Mammary epithelial cell (primary cell): ENCODE measurements around the gene FBLIM1.

Experiments
- CTCF ChIP-seq, 2 donors: IDR thresholded peaks in 1 of 2; conservative IDR thresholded peaks in 1 of 2; 2 replicates each; pipeline ENCODE4 v1.5.1; 2011 to 2012; ENCODE audit warnings: inconsistent platforms in 2 of 2, low read length in 2 of 2, mild to moderate bottlenecking in 2 of 2, control low read depth in 1 of 2, low read depth in 1 of 2; ENCODE audit not compliant: insufficient read depth in 1 of 2; ENCODE audit errors: extremely low read depth in 1 of 2
- EZH2 ChIP-seq: IDR thresholded peaks from 2 replicates; pipeline ENCODE4 v1.6.1; 2012; ENCODE audit warnings: low read length, inconsistent platforms, borderline replicate concordance

DNA sequence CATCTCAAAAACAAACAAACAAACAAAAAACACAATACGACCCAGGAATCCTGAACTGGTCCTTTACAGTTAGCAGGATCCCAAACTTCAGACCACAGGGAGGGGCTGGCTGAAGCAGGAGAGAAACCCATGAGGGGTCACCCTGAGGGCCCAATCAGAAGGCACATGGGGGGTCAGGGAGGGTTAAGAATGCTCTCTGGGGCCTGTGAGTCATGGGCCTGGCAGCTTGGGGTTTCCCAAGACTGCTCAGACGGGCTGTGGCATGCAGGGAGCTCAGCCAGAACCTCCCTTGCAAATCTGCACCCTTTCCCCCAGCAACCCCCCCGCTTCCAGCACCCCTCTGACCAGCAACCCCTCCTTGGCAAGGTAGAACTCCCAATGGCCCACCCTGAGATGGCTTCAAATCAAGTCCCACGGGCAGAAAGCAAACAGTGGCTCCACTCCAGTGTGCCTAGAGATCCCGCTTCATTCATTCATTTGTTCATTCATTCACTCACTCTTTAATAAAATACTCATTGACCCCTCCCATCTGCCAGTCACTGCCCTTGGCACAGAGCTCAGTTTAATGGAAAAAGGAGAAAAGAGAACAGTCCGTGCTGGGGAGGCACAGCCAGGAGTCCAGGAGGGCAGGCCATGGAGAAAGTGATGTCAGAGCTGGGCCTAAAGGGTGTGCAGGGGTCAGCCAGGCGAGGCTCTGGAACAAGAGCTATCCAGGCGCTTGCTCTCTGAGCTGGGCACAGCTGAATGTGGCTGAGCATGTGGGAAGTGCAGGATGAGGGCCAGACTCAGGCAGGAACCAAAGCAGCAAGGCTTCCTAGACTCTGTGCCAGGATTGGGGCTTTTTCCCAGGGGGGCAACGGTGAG is 40.6 kb downstream of the FBLIM1 start:
- TF ChIP-seq CTCF (conservative IDR thresholded peaks at IDR 0.05 in 1 of 2, IDR thresholded peaks at IDR 0.05 in 1 of 2; ENCODE audit: extremely low read depth in 1 of 2, insufficient read depth in 1 of 2, low read depth in 1 of 2, low read length in 2 of 2) (no peak), EZH2 (no peak)
